ENCODE measurements around the gene TULP4. TPM values are rescaled to one million over a fixed set of nuclear protein-coding genes. Genes with fewer than 3 reads are reported as not detected.

TULP4 gene
- total and polyA plus RNA-seq, 2 of the 8 experiments (the other 6 are each of a cell fraction or from before 2014, with no cell fraction given), result 7.7 to 51.6 TPM

DNA sequence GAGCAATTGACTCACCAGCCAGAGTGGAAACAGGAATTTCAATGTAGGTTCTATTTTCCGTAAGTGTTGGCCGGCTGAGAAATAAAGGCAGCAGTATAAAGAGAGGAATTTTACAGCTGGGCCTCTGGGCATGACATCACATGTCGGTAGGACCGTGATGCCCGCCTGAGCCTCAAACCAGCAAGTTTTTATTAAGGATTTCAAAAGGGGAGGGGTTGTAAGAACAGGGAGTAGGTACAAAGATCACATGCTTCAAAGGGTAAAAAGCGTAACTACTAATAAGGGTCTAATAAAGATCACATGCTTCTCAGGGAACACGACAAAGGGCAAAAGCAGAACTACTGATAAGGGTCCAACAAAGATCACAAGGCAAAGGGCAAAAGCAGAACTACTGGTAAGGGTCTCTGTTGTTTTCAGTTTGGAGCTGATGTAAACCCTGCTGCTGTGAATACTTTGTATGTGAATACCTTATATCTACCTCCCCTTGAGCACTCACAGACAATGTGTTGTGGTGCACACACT lies 9.0 kb upstream of the TULP4 start (continued):
- TF ChIP-seq ZNF274 (IDR thresholded peaks at IDR 0.05; ENCODE audit: borderline replicate concordance, extremely low read depth, low read length), result no peak
